Suprapubic skin (tissue), 4 donors: ENCODE data around the gene BANP.

Source experiments
- CTCF ChIP-seq, 2 donors: fragments of 200-600 bp in 1 of 2; fragments of 450-650 bp in 1 of 2; sonication (generic) in 1 of 2; IDR thresholded peaks; one replicate each; pipeline ENCODE4 v1.5.1; 2016 to 2019; ENCODE audit warnings: antibody characterized with exemption in 2 of 2, mild to moderate bottlenecking in 1 of 2, moderate library complexity in 1 of 2
- EP300 ChIP-seq: sonication (generic); formaldehyde crosslinking; IDR thresholded peaks from one replicate; pipeline ENCODE4 v1.6.1; 2017; ENCODE audit warnings: antibody characterized with exemption
- POLR2A ChIP-seq, 2 donors: fragments of 450-650 bp; IDR thresholded peaks; one replicate each; pipeline ENCODE4 v1.6.1; 2017; ENCODE audit warnings: antibody characterized with exemption in 2 of 2, mild to moderate bottlenecking in 2 of 2, moderate library complexity in 2 of 2
- POLR2AphosphoS5 ChIP-seq, 3 donors: sonication (generic); formaldehyde crosslinking; IDR thresholded peaks; one replicate each; pipeline ENCODE4 v1.6.1; 2017; ENCODE audit warnings: antibody characterized with exemption in 3 of 3

GRCh38 chr16:88012360-88012759 is 61.1 kb downstream of the BANP start:
- TF ChIP-seq EP300 (no peak), POLR2A (IDR thresholded peaks at IDR 0.05) (no peak), CTCF (IDR thresholded peaks at IDR 0.05) (no peak), POLR2AphosphoS5 (IDR thresholded peaks at IDR 0.05) (no peak)
